GM18505 (cell line): ENCODE results near the gene ALX4.

ENCODE experiments used
- ATAC-seq: cut with Tn5 transposase; IDR thresholded peaks from one replicate; pipeline ENCODE4 v1.9.1; 2021; ENCODE audit not compliant: unreplicated experiment
- POLR2A ChIP-seq: IDR thresholded peaks from 4 replicates; pipeline ENCODE4 v1.6.1; 2011; ENCODE audit warnings: borderline replicate concordance; ENCODE audit not compliant: insufficient read depth, insufficient read length; ENCODE audit errors: extremely low read depth

Gene ALX4

GRCh38 chr11:44286268-44286880, 23.6 kb downstream of the ALX4 start:
- no peak for ATAC-seq
- no peak for TF ChIP-seq POLR2A

GRCh38 chr11:44285756-44286155, 24.2 kb downstream of the ALX4 start:
- no peak for TF ChIP-seq POLR2A
- no peak for ATAC-seq

GRCh38 chr11:44282620-44283019, 27.3 kb downstream of the ALX4 start:
- TF ChIP-seq POLR2A: no peak
- ATAC-seq: no peak

GRCh38 chr11:44281151-44281550, 28.8 kb downstream of the ALX4 start:
- ATAC-seq: no peak
- TF ChIP-seq POLR2A: no peak

- ATAC-seq: no peak
- TF ChIP-seq POLR2A: no peak
Measured at GRCh38 chr11:44280257-44280656, 29.7 kb downstream of the ALX4 start.

- TF ChIP-seq POLR2A: no peak
- ATAC-seq: no peak
Measured at GRCh38 chr11:44279483-44279882, 30.5 kb downstream of the ALX4 start.

GRCh38 chr11:44277196-44278090, 32.5 kb downstream of the ALX4 start:
- ATAC-seq: no peak
- no peak for TF ChIP-seq POLR2A

- no peak for ATAC-seq
Measured at GRCh38 chr11:44275961-44276550, 33.9 kb downstream of the ALX4 start.

GRCh38 chr11:44275241-44275640, 34.7 kb downstream of the ALX4 start:
- TF ChIP-seq POLR2A: no peak
- ATAC-seq: no peak

More at GRCh38 chr11:44275961-44276550, 33.9 kb downstream of the ALX4 start:
- no peak for TF ChIP-seq POLR2A

- TF ChIP-seq POLR2A: no peak
- ATAC-seq: no peak
Measured at GRCh38 chr11:44274404-44274803, 35.5 kb downstream of the ALX4 start.

GRCh38 chr11:44271286-44271685, 38.7 kb downstream of the ALX4 start:
- TF ChIP-seq POLR2A: no peak
- no peak for ATAC-seq

- no peak for TF ChIP-seq POLR2A
- ATAC-seq: no peak
Measured at GRCh38 chr11:44270403-44271273, 39.3 kb downstream of the ALX4 start.
